GM10266 (cell line): ENCODE data around the gene DYRK1A.

ENCODE experiments used
- DNase-seq: peaks from one replicate; pipeline ENCODE4 v3.0.0; 2012; ENCODE audit errors: extremely low spot score
- TF ChIP-seq, protein P1 (sequence below): IDR thresholded peaks from 2 replicates; pipeline ENCODE4 v1.5.1; 2012; ENCODE audit warnings: mild to moderate bottlenecking, low read depth; ENCODE audit not compliant: control insufficient read depth, insufficient read depth; ENCODE audit errors: missing control alignments

Gene DYRK1A

DNA sequence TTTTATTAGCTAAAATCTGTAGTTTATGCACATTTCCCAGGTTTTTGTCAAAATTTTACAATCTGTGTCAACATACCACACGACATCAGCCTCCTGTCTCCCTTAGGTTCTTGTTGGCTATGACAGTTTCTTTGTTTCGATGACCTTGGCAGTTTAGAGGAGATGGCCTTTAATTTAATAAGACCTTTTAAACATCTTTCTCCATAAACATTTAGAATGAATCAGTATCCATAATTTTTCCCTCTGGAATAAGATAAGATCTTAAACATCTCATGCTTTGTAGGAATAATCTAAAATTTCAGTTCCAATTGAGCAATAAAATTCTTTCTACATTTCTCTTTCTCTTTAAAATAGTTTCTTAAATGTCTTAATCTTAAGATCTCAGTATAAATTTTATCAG, 28.7 kb upstream of the DYRK1A start:
- DNase-seq = no peak
- TF ChIP-seq, protein P1, sequence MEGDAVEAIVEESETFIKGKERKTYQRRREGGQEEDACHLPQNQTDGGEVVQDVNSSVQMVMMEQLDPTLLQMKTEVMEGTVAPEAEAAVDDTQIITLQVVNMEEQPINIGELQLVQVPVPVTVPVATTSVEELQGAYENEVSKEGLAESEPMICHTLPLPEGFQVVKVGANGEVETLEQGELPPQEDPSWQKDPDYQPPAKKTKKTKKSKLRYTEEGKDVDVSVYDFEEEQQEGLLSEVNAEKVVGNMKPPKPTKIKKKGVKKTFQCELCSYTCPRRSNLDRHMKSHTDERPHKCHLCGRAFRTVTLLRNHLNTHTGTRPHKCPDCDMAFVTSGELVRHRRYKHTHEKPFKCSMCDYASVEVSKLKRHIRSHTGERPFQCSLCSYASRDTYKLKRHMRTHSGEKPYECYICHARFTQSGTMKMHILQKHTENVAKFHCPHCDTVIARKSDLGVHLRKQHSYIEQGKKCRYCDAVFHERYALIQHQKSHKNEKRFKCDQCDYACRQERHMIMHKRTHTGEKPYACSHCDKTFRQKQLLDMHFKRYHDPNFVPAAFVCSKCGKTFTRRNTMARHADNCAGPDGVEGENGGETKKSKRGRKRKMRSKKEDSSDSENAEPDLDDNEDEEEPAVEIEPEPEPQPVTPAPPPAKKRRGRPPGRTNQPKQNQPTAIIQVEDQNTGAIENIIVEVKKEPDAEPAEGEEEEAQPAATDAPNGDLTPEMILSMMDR = no peak

DNA sequence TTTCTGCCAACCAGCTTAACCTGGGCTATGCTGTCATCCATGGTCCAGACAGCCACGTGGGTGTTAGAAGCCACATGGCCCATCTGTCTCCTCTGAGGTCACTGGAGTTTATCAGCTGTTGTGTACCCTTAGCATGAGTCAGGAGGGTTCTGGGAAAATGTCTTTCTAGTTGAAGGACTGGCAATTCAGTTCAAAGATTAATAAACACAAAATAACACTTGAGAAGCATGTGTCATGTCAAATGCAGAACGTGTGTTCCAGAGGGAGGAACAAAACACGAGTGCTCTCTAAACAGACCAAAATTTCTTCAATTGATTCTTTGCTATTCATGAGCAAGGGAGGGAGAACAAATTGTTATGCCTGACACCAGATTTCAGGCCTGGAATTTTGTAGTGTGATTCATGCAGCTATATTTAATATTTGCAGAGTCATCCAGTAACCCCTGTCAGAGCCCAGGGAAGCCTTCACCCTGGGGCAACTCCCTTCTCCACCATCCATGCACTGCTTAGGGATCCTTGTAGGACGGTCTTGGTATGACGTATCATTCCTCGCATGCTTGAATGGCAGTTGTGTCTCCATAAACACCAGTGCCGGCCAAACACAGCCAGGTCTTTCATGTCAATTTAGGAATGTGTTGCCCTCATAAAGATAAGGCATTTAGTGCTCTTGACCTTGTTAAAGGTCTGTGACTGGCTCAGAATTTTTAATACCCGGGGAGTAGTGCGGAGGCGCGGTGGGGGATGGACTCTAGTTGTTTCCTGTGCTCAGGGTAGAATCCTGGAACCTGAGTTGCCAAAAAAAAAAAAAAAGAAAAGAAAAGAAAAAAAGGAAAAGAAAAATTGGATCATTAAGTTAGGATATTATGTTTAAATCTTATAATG, 27.7 kb upstream of the DYRK1A start:
- DNase-seq = no peak
- TF ChIP-seq, protein P1 = no peak

DNA sequence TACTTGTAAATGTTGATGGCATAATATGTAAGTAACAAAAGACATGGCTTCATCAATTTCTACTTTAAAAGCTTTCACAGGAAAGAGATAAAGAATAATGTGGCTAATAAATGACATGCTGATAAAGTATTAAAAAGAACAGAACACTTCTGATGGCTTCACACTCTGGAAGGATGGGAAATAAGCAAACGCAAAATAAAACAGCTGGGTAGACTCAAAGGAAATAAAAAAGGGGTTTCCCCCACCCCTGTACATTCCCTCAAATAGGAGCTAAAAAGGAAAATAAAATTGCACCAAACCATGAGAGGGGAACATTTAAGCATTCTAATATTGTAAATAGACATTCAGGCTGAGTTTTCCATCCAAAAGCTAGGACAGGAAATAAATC, 27.0 kb upstream of the DYRK1A start:
- TF ChIP-seq, protein P1 = no peak
- no peak for DNase-seq

DNA sequence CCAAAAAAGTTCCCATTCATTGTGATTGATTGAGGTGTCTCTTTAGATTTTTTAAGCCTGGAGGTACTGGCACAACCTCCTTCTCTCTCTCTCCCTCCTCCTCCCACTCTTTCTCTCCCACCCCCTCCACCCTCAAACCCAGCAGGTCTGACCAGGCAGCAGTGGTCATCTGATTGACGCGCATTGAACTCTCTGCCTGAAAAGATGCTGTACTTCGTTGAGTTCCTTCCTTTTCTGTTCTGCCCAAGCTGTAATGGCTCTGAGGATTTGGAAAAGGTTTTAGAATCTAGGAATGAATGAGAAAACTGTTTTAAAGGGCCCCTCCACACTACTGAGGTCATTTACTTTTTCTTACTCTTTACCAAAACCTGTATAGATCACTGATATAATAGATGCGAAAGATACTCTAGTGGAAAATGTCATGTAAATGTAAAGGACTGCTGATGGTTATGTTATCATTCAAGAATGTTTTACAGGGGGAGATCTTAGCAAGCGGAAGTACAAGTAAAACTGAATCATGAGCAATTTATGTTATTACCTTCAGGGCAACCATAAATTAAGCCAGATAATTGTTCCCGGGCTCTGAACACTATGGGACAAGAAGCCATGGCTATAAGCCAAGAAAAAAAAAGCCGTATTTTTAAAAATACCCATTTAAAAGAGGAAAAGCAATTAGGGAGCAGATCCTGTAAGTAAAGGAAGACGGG, 25.2 kb upstream of the DYRK1A start:
- TF ChIP-seq, protein P1 = no peak
- no peak for DNase-seq

DNA sequence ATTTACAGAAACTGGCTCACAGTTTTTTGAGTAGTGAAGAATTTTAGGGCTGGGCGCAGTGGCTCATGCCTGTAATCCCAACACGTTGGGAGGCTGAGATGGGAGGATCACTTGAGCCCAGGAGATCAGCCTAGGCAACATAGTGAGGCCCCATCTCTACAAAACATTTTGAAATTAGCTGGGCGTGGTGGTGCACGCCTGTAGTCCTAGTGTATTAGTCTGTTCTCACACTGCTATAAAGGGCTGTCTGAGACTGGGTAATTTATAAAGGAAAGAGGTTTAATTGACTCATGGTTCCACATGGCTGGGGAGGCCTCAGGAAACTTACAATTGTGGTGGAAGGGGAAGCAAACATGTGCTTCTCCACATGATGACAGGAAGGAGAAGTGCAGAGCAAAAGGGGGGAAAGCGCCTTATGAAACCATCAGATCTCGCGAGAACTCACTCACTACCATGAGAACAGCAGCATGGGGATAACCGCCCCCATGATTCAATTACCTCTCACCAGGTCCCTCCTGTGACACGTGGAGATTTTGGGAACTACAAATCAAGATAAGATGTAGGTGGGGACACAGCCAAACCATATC, 24.4 kb upstream of the DYRK1A start:
- DNase-seq = no peak

DNA sequence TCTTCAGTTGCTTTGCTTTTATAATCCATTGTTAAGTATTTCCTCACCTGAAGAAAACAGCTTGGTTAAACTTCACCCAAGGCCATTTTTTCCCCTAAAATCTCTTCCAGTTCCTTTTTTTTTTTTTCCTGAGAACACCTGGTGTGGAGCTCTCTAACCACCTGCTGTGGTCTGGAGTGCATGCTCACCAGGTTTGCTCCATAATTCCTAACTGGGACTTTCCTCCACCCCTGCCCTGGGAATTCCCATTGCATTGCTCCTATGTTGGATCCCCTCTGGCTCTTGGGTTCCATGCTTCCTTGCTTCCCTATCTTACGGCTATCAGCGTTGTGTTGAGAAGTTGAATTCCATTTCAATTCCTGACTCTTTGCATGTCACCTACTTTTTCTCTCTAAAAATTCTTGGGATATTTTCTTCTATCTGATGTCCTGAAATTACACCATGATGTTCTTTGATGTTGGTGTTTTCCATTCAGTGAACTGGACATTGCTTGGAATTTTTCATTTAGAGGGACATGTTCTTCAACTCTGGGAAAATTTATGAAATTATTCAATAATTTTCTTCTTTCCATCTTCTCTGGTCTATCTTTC, 19.6 kb upstream of the DYRK1A start:
- no peak for DNase-seq
- TF ChIP-seq, protein P1 = no peak

More for the DNA sequence above, 24.4 kb upstream of the DYRK1A start:
- TF ChIP-seq, protein P1 = no peak

DNA sequence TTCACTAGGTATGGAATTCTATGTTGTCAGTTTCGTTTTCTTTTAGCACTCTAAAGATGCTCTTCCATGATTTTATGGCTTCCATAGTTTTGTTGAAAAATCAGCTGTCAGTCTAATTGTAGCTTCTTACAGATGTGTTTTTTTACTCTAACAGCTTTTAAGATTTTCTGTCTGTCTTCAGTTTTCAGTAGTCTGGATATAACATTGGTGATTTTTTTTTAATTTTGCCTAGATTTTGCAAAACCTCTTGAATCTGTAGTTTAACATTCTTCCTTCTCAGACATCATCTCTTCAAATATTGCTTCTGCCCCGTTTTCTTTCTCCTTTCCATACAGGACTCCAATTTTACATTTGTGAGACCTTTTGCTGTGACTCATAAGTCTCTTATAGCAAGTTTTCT, 17.9 kb upstream of the DYRK1A start:
- TF ChIP-seq, protein P1 = no peak
- no peak for DNase-seq
